Measurements from ENCODE around the gene SLC39A2.

Gene SLC39A2

DNA sequence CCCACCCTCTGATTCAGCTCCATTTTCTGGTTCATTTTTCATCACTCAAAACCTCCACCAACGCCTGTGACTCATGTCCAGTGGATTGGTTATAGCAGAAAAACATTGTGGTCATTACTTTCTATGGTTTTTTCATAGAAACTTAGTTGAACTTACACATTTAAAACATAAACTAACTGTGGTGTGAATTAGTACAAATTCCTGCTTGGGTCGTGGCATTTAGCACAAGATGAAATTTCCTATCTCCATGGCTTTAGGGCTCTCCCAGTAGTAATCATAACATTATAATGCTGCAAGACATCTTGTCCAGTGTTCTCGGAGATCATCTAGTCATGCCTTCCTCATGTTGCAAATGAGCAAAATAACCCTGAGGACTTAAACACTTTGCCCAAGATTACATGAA is 50.2 kb downstream of the SLC39A2 start:
- DNase-seq: no peak

DNA sequence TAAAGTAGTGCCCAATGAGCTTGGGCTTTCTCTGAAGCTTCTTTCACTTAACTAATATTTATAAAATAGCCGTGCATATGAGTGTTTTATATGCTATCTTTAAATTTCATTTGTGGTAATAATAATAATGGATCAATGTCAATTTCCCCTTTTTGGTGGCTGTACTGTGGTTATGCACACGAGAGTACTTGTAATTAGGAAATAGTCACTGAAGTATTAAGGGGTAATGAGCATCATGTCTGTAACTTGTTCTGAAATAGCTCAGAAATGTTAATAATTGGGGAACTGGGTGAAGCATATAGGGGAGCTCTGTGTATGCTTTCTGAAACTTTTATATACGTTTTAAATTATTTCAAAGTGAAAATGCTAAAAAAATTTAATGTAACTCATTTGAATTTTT is 51.5 kb downstream of the SLC39A2 start:
- no peak for DNase-seq
